ENCODE results near the gene CTNND2.
"Not testable (repeated sequence)": the region's sequence is repeated elsewhere in the genome, so short reads cannot be mapped to it uniquely, and the experiment has no call there.

CTNND2 gene

GRCh38 chr5:11655681-11656080 lies 248.6 kb downstream of the CTNND2 start:
- DNase-seq = no peak

- DNase-seq = no peak
Measured at GRCh38 chr5:11650936-11651335, 253.3 kb downstream of the CTNND2 start.

- DNase-seq = no peak
Measured at GRCh38 chr5:11646141-11646540, 258.1 kb downstream of the CTNND2 start.

GRCh38 chr5:11642438-11642837 lies 261.8 kb downstream of the CTNND2 start:
- no peak for DNase-seq

GRCh38 chr5:11640158-11640873 lies 263.9 kb downstream of the CTNND2 start:
- no peak for DNase-seq

- no peak for DNase-seq
Measured at GRCh38 chr5:11622785-11623184, 281.5 kb downstream of the CTNND2 start.

GRCh38 chr5:11620172-11620571 lies 284.1 kb downstream of the CTNND2 start:
- no peak for DNase-seq

- DNase-seq = no peak
Measured at GRCh38 chr5:11619339-11620024, 284.8 kb downstream of the CTNND2 start.

- DNase-seq = no peak
Measured at GRCh38 chr5:11617080-11617479, 287.2 kb downstream of the CTNND2 start.

GRCh38 chr5:11616624-11617023 lies 287.6 kb downstream of the CTNND2 start:
- not testable (repeated sequence) for DNase-seq

- DNase-seq = no peak
Measured at GRCh38 chr5:11611011-11611410, 293.2 kb downstream of the CTNND2 start.

GRCh38 chr5:11609570-11610303 lies 294.5 kb downstream of the CTNND2 start:
- no peak for DNase-seq

- DNase-seq = no peak
Measured at GRCh38 chr5:11608530-11608929, 295.7 kb downstream of the CTNND2 start.

GRCh38 chr5:11607944-11608483 lies 296.2 kb downstream of the CTNND2 start:
- no peak for DNase-seq

- DNase-seq = no peak
Measured at GRCh38 chr5:11602298-11602697, 301.9 kb downstream of the CTNND2 start.

- DNase-seq = no peak
Measured at GRCh38 chr5:11599499-11599898, 304.7 kb downstream of the CTNND2 start.

- no peak for DNase-seq
Measured at GRCh38 chr5:11596657-11597071, 307.6 kb downstream of the CTNND2 start.

- DNase-seq = no peak
Measured at GRCh38 chr5:11596185-11596584, 308.1 kb downstream of the CTNND2 start.

- DNase-seq = no peak
Measured at GRCh38 chr5:11595045-11595444, 309.2 kb downstream of the CTNND2 start.

- no peak for DNase-seq
Measured at GRCh38 chr5:11594021-11594420, 310.2 kb downstream of the CTNND2 start.

- no peak for DNase-seq
Measured at GRCh38 chr5:11590475-11590874, 313.8 kb downstream of the CTNND2 start.

- no peak for DNase-seq
Measured at GRCh38 chr5:11588803-11589202, 315.4 kb downstream of the CTNND2 start.

GRCh38 chr5:11584017-11584416 lies 320.2 kb downstream of the CTNND2 start:
- DNase-seq = no peak

- DNase-seq = no peak
Measured at GRCh38 chr5:11579351-11579750, 324.9 kb downstream of the CTNND2 start.
